ENCODE results near the gene DDX56. TPM values are rescaled to one million over a fixed set of nuclear protein-coding genes. Genes with fewer than 3 reads are reported as not detected.

The DDX56 gene
- total and polyA plus RNA-seq, 2 of the 13 experiments (the other 11 are each of a cell fraction or from before 2014, with no cell fraction given) = 82.6 to 120 TPM

- TF ChIP-seq AFF4 (CRISPR knock-in tag; IDR thresholded peaks at IDR 0.05) = no peak
- TF ChIP-seq PATZ1 (CRISPR knock-in tag; IDR thresholded peaks at IDR 0.05) = peak; percentile 43
- TF ChIP-seq PAXIP1 (CRISPR knock-in tag; conservative IDR thresholded peaks at IDR 0.05) = peak; percentile 48; the same call in 1 of the 2 replicates
- TF ChIP-seq GPBP1L1 (CRISPR knock-in tag; IDR thresholded peaks at IDR 0.05) = no peak
- no peak for TF ChIP-seq SP1 (IDR thresholded peaks at IDR 0.05)
- TF ChIP-seq SP1 (CRISPR knock-in tag; IDR thresholded peaks at IDR 0.05) = no peak
- TF ChIP-seq DMAP1 (CRISPR knock-in tag; IDR thresholded peaks at IDR 0.05) = no peak
- TF ChIP-seq ZC3H4 (CRISPR knock-in tag; IDR thresholded peaks at IDR 0.05; ENCODE audit: borderline replicate concordance) = no peak
- no peak for TF ChIP-seq ZNF251 (CRISPR knock-in tag; IDR thresholded peaks at IDR 0.05)
- no peak for TF ChIP-seq ZMAT5 (CRISPR knock-in tag; IDR thresholded peaks at IDR 0.05; ENCODE audit: borderline replicate concordance, low read depth)
- no peak for TF ChIP-seq ZNF34 (CRISPR knock-in tag; IDR thresholded peaks at IDR 0.05; ENCODE audit: borderline replicate concordance)
- no peak for TF ChIP-seq FOXA3 (CRISPR knock-in tag; IDR thresholded peaks at IDR 0.05)
- TF ChIP-seq ZNF546 (CRISPR knock-in tag; conservative IDR thresholded peaks at IDR 0.05) = no peak
- no peak for TF ChIP-seq ZNF503 (CRISPR knock-in tag; IDR thresholded peaks at IDR 0.05)
- no peak for TF ChIP-seq KDM3A (CRISPR knock-in tag; IDR thresholded peaks at IDR 0.05; ENCODE audit: low read depth)
- no peak for TF ChIP-seq HNRNPUL1 (IDR thresholded peaks at IDR 0.05; ENCODE audit: low read depth, low read length)
- peak; percentile 52; the same call in 1 of the 2 replicates for TF ChIP-seq HNF4A (CRISPR knock-in tag; IDR thresholded peaks at IDR 0.05)
Observed at GRCh38 chr7:44615149-44615611, 41.5 kb upstream of the DDX56 start (continued).

Measured in HepG2 (cell line).